GM18870 (cell line): ENCODE measurements around the gene ASS1.

Source experiments
- ATAC-seq: cut with Tn5 transposase; IDR thresholded peaks from one replicate; pipeline ENCODE4 v1.9.1; 2021; ENCODE audit warnings: moderate library complexity; ENCODE audit not compliant: unreplicated experiment

Gene ASS1

DNA sequence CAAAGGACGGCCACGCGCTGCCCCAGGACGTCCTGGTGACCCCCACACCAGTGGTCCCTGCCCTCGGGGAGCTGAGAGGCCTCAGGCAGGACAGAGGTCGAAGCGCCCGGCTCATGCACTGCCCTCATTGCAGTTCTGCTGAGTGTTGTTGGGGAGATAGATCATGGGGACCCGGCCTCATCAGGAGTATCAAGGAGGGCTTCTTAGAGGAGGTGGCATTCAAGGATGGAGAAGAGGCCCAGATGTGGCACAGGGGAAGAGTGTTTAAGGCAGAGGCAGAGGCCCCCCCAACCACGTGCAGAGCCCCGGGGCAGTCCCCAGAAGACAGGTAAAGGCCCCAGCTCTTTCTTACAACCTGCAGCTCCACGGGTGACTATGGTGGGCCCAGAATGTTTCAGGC is 26.2 kb downstream of the ASS1 start:
- ATAC-seq = no peak

DNA sequence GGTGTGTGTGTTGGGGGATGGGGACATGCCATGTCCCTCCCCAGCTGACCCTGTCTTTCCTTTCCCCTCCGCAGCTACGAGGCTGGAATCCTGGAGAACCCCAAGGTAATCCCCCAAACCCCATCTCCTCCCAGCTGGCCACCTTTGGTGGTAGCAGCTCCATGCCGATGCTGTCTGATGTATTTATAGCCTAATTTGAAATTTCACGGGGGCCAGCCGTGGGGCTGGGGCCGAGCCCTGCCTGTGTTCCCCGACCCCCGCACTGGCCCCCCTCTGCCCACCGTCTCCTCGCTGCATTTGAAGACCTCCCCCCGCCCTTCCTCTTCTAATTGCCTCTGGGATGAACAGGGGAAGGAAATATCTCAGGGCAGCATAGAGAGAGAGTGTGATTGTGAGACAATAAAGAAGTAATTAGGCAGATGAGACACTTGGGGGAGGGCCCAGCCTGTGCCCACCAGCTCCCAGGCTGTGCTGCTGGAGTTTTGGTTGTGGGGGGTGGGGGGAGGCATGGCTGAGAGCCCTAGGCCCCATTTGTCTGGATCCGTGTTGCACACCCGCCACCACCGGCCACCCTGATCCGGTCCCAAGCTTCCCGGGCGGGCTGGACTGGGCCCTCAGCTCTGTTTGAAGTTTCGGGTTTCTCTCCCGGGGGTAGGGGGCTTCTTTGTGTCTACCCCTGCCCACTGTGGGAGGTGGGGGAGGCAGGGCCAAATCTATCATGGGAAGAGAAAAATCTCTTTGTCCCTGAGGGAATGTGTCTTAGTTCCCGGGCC is 26.8 kb downstream of the ASS1 start:
- no peak for ATAC-seq

DNA sequence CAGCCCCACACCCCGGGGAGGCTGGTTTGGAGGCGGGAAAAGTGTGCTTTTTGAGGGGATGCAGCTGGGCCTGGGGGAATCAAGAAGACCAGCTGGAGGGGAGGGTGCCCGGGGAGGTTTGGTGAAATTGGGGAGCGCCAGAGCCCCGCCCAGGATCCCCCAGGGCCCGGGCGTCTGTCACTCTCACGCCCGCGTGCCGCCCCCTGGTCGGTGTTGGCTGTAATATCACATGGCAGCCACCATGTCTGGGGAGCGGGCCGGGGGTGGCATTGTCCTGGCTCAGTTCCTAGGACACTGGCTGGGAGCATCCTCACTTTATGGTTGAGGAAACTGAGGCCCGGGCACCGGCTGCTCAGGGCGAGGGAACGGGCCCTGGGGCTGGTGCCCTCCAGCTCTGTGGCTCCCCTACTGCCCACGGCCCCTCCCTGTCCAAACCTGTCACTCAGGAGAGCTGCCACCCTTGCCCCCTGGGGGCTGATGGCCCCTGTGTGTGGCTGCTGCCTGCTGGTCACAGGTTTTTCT is 27.5 kb downstream of the ASS1 start:
- no peak for ATAC-seq

DNA sequence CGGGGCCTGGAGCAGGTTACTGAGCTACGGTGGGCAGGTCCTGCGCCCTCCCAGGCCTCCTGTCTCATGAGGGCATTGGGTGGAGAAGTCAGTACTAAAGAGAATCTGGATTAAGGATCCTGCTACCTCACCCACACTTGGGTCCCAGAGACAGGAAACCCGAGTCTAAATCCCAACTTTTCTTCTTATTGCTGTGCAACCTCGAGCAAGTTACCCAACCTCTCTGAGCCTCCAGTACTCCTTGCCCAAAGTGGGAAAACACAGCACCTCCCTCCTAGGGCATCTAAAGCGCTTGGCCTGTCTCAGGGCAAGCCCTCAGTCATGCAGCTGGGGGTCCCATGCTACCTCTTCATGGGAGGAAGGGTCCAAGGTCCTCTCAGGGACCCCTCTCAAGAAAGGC is 28.2 kb downstream of the ASS1 start:
- ATAC-seq = no peak

DNA sequence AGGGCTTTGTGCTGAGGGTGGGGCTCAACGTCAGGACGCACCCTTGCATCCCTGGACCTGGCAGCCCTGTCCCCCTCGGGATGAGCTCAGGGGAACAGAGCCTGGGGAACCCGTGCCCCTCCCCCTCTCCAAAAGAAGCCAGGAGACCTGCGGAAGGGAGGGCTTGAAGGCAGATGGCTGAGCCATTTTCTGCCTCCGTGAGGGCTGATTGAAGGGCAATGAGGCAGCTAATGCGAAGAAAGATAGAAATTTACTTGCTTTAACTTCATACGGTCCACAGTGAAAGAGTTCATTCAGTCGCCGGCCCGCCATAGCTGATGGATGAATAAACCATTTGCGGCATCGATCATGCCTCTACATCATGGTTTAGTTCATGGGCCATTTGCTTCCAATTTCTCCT is 28.8 kb downstream of the ASS1 start:
- no peak for ATAC-seq

DNA sequence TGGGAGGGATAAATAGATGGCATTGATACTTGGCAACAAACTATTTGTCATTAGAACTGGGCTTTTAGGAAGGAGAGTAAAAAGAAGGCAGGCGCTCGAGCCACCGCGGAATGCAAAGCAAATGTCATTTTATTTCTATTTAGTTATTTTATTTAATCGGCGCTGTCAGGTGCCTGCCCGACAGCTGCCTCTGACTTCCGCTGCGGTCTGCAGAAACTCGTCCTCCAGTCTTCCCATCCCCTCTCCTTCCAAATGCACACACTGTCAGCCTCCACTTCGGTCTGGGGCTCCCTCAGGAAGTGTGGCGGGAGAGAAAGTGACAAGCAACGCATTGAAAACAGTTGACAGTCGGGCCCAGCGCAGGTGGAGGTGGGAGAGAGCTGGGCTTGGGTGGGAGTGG is 29.3 kb downstream of the ASS1 start:
- ATAC-seq = no peak

DNA sequence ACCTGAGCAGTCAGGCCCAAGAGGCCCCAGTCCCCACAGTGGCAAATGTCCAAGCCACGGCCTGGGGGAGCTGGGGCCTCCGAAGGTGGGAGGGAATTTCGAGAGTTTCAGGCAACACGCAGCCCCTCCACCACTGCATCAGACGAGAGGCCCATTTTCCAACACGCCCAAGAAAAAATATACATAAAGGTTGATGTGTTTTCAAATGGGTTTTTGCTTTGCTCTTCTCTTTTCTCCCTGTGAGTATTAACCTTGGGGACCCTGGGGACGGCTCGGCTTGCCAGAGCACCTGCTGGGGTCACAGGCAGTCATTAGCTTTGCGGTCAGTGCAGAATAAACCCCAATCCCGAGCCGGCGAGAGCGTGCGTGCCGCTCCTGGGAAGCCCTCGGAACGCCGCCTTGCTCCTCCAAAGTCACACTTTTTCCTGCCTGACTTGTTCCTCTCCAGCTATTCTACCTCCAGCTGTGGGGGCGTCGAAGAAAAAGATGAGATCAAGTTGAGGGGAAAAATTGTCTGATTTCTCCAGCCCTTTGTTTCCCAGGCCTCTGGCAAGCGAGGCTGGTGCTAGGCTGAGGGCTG is 31.5 kb downstream of the ASS1 start:
- ATAC-seq = no peak

DNA sequence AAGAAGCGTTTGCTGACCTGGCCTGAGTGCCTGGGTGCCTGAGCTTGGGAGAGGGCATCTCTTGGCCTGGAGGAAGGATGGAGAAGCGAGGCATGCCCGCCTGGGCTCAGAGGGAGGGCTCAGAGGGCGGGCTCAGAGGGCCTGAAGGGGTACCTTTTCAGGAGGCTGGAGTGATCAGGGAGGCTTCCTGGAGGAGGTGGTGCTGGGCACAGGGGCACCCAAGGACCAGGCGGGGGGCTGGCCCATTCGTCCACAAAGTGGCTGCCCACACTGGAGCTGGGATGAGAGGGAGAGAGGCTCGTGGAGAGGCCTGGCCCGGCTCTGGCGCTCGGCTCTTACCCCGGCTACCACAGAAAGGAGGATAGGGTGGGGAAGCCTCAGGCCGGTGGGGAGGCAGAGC is 32.8 kb downstream of the ASS1 start:
- no peak for ATAC-seq

DNA sequence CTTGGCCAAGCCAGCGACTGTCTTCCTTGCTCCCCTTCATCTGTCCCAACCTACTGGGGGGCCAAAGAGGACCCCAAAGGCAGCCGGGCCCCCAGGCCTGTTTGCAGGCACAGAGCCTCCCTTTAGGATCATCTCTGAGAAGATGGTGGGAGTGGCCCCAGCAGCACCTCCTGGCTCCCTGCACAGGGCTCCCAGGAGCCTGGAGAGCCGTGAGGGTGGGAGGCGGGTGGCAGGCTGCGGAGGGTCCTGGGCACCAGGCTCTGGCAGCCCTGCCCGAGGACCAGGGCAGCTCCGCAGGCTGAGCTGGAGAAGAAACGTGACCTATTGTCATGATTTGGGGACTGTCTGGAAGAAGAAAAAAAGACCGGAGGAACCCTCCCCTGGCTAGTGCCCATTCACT is 33.4 kb downstream of the ASS1 start:
- no peak for ATAC-seq

DNA sequence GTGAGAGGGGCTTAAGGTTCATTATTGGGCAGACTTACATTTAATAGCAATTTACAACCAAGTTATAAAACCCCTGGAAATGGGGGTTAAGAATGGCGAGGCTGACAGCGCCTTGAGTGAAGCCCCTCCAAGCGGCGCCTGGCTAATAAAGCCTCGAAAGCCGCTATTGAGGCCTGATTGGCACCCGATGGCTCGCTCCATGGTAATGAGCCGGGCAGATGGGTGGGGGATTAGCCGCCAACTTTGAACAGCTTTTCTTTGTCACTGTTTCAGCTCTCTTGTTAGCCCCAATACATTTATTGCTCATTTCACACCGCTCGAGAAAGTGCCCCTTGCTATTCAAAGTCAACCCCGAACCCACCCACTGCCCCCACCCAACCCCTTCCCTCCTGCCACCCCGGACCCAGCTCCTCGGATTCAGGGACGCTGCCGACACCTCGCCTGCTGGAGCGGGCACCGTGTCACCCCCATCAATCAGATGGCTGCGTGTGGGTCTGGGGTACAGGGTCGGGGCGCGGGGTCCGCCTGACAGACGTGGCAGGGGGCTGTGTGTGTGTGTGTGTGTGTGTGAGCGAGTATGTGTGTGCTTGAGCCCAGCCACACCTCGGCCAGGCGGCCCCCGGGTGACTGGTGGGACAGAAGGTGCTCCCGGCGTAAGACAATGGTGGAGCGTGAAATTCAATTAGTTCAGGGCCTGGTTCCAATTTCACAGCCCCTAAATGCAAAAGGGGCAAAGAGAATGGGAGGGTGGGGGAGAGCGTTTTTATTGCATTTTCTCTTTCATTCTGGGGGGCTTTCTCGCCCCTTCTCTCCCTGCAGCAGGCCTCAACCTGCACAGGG is 34.2 kb downstream of the ASS1 start:
- no peak for ATAC-seq

DNA sequence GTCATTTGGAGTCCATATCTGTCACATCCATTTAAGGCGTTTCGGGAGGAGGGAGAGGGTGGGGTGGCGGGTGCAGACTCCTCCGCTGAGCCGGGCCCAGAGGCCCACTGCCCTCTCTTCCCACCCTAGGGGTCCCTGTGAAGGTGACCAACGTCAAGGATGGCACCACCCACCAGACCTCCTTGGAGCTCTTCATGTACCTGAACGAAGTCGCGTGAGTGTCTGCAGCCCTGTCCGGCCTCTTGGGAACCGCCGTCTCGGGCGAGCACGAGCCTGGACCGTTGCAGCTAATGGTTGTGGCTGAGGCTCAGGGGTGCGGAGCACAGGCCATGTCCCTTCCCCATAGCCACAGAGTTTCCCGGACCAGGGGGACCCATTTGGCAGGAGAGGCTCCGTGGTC is 34.8 kb downstream of the ASS1 start:
- no peak for ATAC-seq

DNA sequence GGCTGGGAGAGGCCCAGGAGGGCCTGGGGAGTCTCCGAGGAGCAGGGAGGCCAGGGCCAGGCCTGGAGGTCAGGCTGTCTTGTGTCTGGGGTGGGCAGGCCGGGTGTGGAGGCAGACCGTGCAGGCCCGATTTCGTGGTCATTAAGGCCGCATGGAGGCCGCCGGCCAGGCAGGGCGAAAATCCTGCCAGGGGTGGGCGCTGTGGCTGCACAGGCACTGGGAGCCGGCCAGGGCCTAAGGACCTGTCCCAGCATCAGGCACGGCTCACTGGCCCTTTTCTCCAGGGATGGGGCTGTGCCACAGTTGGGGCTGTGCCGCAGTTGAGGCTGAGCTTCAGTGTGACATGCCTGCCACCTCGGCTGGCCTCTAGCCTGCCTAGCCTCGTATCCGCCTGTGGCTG is 35.9 kb downstream of the ASS1 start:
- ATAC-seq = no peak

DNA sequence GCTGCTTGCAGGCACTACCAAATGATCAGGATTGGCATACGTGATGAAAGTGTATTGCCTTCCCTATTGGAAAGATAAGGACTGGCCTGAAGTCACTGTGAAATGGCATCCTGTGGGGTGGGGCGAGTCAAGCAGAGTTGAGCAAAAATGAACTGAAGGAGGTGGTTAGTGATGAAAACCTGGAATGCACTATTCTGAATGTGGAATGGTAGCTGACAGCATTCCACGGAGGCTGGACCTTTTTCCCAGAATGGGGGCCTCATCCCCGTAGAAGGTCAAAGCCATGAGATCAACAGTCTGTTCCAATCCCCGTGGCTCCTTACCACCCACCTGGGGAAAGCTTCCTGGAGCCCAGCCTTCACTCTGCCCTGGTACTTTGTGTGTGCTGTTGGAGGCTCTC is 37.7 kb downstream of the ASS1 start:
- no peak for ATAC-seq

DNA sequence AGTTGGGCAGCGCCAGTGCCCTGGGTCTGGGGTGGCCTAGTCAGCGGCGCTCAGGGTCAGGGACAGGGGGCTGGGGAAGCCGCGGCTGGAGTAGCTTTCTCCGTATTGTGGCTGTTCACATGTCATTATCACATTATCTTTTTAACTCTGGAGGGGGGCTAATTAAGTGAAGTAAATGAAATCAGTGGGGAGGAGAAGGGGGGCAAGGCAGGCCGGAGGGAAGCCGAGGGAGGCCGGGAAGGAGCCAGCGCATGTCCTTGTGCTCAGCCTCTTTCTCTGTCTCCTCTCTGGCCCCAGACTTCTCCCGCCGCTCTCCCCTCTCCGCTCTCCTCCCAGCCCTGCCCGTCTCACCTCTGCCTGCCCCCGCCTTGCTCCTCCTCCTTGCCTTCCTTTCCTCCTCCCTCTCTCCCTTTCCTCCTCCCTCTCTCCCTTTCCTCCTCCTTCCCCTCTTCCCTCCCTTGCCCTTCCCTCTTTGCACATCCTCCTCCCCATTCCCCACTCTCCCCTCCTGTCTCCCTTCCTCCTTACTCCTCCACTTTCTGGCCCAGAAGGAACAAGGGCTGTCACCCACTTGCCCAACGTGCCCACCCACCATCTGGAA is 38.7 kb downstream of the ASS1 start:
- no peak for ATAC-seq

DNA sequence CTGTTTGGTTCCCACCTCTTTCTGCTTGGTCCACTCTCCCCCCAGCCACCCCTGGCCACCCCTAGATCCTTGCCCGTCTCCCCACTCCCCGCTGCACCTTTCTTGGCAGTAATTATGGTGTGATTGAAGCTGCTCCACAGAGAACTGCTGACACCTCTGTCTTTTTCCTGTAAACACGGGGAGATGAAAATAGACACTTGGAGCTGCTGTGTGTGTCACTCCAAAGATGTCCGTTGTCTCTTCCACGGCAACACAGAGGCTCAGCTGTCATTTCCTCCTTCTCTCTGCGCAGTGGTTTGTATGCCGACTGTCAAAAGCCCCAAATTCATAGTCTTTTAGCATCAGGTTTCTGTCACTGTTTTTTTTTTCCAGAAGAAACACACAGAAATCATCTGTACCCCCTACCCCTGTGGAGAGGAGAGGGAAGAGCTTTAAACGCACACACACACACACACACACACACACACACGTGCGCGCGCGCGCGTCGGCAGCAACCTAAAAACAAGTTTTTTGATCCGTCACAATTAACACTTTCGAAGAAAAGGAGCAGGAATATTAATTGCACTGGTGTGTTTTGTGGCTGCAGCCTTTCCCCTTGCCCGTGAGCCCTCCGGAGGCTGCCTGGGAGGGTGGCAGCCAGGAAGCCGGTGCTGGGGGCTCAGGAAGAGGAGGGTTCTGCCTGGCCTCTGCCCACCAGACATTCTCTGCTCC is 39.8 kb downstream of the ASS1 start:
- no peak for ATAC-seq

DNA sequence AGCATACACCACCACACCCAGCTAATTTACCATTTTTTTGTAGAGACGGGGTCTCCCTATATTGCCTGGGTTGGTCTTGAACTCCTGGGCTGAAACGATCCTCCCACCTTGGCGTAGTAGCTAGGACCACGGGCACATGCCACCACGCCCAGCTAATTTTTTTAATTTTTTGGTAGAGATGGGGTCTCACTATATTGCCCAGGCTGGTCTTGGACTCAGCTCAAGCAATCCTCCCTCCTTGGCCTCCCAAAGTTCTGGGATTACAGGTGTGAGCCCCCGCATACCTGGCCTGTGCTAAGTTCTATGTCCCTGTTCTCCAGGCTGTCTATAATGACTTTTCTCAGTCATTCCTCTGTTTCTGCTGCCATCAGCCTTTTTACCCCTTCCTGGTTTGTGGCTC is 41.3 kb downstream of the ASS1 start:
- no peak for ATAC-seq

DNA sequence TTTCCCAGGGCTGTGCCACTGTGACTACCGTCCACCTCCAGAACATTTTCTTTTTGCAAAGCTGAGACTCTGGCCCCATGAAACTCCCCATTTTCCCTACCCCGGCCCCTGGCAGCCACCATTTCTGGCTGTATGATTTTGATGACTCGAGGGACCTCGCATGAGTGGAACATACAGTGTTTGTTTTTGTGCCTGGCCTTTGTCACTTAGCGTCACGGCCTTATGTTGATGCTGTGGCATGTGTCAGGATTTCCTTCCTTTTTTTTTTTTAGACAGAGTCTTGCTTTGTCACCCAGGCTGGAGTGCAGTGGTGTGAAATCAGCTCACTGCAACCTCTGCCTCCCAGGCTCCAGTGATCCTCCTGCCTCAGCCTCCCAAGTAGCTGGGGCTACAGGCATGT is 42.7 kb downstream of the ASS1 start:
- ATAC-seq = no peak

DNA sequence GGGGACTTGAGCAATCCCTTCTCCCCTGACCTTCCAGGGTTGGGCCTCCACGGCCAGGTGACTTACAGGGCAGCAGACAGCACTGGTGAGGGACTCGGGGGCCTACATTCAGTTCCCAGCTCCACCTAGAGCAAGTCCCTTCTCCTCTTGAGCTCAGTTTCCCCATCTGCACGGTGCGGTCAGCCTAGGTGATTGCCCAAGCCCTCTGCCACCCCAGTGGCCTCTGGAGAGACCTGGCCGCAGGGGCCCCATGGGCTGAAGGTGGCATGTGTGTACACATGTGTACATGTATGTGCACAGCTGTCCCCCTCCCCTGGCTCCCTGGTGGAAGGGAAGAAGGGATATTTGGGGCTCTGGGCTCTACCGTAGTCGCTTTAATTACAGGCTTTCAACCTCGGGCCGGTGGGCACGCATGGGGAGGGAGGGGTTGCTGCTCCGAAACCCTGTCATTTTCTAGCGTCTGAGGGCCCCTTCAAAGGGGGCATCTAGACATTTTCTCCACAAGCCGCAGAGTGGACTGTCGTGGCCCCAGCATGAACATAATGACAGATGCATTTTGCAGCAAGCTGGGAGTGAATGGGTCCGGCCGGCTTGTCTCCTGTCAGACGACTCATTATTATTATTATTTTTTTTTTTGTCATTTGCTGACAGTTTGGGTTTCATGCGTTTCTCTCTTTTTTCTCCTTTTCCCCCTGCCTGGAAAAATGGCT is 44.0 kb downstream of the ASS1 start:
- ATAC-seq = no peak

DNA sequence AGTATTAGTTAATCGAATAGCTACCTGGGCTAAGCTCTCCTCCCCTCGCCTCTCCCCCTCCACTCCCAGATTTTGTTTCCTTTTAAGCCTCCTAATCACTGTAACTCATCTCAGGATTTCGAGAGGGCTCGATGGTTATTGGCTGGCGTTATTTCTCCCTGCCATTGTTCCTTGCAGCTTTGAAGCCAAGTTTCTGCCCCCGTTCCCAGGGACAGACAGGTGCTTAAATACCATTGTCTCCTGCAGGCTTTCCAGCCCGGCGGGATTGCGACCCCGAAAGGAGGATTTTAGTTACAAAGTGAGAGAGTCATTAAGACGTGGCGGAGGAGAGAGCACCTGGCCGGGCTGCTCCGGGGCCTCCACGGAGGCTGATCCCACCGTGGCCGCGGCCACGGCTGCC is 46.2 kb downstream of the ASS1 start:
- no peak for ATAC-seq

DNA sequence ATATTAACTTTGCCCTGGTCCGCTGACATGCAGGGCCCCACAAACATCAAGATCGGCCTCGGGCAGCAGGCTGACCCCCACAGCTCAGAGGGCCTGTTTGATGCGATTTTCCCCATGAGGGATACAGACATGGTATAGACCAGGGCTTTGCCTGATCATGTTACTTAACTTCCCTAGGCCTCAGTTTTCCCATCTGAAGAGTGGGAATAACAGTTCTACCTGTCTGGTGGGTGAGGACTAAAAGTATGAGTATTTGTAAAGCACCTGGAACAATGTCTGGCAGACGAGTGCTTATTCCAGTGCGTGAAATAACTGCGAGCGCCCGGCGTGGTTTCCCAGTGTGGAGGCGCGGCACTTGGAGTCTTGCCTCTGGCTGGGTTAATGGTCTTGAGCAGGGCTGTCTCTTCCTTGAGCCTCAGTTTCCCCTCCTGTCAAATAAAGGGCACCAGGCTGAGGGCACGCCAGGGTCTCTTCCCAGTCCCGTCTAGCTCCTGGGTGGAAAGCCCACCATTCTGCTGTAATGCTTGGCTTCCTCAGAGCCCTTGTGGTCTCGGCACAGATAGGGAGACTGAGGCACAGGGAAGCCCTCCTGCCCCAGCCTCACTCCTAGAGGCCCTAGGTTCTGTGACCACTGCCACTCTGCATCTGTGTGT is 47.2 kb downstream of the ASS1 start:
- no peak for ATAC-seq
